Activated CD8-positive, alpha-beta T cell treated with anti-CD3 and anti-CD28 coated beads, Interleukin-2, amount 10 ng/mL, durations not matched to agents 7 days and 5 days (primary cell): ENCODE results near the gene PRKCA. TPM values are rescaled to one million over a fixed set of nuclear protein-coding genes. Genes with fewer than 3 reads are reported as not detected.

Experiments
- ATAC-seq: fragments of 150-1000 bp; cut with Tn5 transposase; one replicate; pipeline ENCODE4 v1.10.0; 2021; ENCODE audit warnings: moderate library complexity
- CTCF ChIA-PET: fragments of 350-600 bp; sonication (Branson Sonifier 250); formaldehyde crosslinking; loops from one replicate; lab custom pipeline; 2021; ENCODE audit warnings: antibody characterized with exemption; lab: Charles Lee
- POLR2A ChIA-PET: fragments of 350-600 bp; sonication (Branson Sonifier 250); formaldehyde crosslinking; loops from one replicate; lab custom pipeline; 2021; ENCODE audit warnings: antibody characterized with exemption; lab: Charles Lee
- DNase-seq: peaks from one replicate; pipeline ENCODE4 v3.0.0-alpha.2; 2020
- H3K27ac Mint-ChIP-seq: one replicate; pipeline ENCODE4 v1.8.0; 2021; ENCODE audit warnings: mild to moderate bottlenecking, mixed read lengths
- H3K27me3 Mint-ChIP-seq: one replicate; pipeline ENCODE4 v1.8.0; 2021; ENCODE audit warnings: low read depth, mixed read lengths
- H3K36me3 Mint-ChIP-seq: one replicate; pipeline ENCODE4 v1.8.0; 2021; ENCODE audit warnings: low read depth, mixed read lengths
- H3K4me1 Mint-ChIP-seq: one replicate; pipeline ENCODE4 v1.8.0; 2021; ENCODE audit warnings: low read depth, mixed read lengths
- H3K4me3 Mint-ChIP-seq: one replicate; pipeline ENCODE4 v1.8.0; 2021; ENCODE audit warnings: mild to moderate bottlenecking, mixed read lengths
- H3K9me3 Mint-ChIP-seq: one replicate; pipeline ENCODE4 v1.8.0; 2022; ENCODE audit warnings: mixed read lengths; ENCODE audit not compliant: insufficient read depth
- total RNA-seq, 2 experiments: library from RNA; stranded (reverse); gene quantifications; one replicate each; pipeline ENCODE4 v1.2.3, GENCODE V29; 2021

The PRKCA gene
- total RNA-seq, 2 experiments from 2014 or later, result 74.1 to 76.9 TPM

GRCh38 chr17:66829883-66830282, 527.5 kb downstream of the PRKCA start:
- Mint-ChIP-seq H3K27ac (no peak overlapping the region), H3K4me3 (no peak overlapping the region), H3K27me3 (peaks cover 48% of the 10 kb centered on the region), H3K36me3 (no peaks in the 10 kb centered on the region), H3K9me3 (no peaks in the 10 kb centered on the region), H3K4me1 (peaks cover 5% of the 10 kb centered on the region)
- no peak for ATAC-seq
- CTCF ChIA-PET, result no interaction called here
- DNase-seq, result no peak
- POLR2A ChIA-PET, result no interaction called here

DNA sequence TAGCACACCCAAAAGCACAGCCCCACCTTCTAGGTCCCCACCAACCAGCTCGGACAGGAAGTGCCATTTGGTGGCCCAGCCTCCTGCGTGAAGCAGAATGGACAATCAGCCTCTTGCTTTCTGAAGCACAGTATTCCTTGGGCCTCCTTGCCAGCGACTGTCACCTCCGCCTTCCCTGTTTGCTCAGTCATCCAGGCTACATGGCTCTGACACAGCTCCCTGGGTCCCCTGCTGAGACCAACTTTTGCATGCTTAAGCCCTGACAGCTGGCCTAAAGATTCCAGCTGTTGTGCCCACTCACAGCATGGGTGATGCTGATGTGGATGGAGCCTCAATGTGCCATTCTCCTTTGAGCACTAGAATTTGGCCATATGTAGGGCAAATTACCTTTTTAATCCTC, 528.0 kb downstream of the PRKCA start:
- DNase-seq, result no peak
- no peak for ATAC-seq
- H3K27me3 Mint-ChIP-seq, result peaks cover 50% of the 10 kb centered on the region
- no peak overlapping the region for H3K4me3 Mint-ChIP-seq
- H3K4me1 Mint-ChIP-seq, result peaks cover 5% of the 10 kb centered on the region
- H3K9me3 Mint-ChIP-seq, result no peaks in the 10 kb centered on the region
- POLR2A ChIA-PET, result no interaction called here
- no peak overlapping the region for H3K27ac Mint-ChIP-seq
- H3K36me3 Mint-ChIP-seq, result no peaks in the 10 kb centered on the region
- CTCF ChIA-PET, result no interaction called here

GRCh38 chr17:66831383-66832210, 529.2 kb downstream of the PRKCA start:
- DNase-seq (no peak), ATAC-seq (no peak)
- peaks cover 5% of the 10 kb centered on the region for H3K4me1 Mint-ChIP-seq
- CTCF ChIA-PET, result no interaction called here
- H3K9me3 Mint-ChIP-seq, result no peaks in the 10 kb centered on the region
- H3K27me3 Mint-ChIP-seq, result peaks cover 56% of the 10 kb centered on the region
- H3K4me3 Mint-ChIP-seq, result no peak overlapping the region
- POLR2A ChIA-PET, result no interaction called here
- no peaks in the 10 kb centered on the region for H3K36me3 Mint-ChIP-seq
- H3K27ac Mint-ChIP-seq, result no peak overlapping the region

- POLR2A ChIA-PET, result no interaction called here
- no peak for DNase-seq
- no peak overlapping the region for H3K27ac Mint-ChIP-seq
- peaks cover 56% of the 10 kb centered on the region for H3K27me3 Mint-ChIP-seq
- H3K36me3 Mint-ChIP-seq, result no peaks in the 10 kb centered on the region
- ATAC-seq, result no peak
- peaks cover 5% of the 10 kb centered on the region for H3K4me1 Mint-ChIP-seq
- no peaks in the 10 kb centered on the region for H3K9me3 Mint-ChIP-seq
- no peak overlapping the region for H3K4me3 Mint-ChIP-seq
- CTCF ChIA-PET, result no interaction called here
These were observed 530.8 kb downstream of the PRKCA start for GRCh38 chr17:66833201-66833600.

DNA sequence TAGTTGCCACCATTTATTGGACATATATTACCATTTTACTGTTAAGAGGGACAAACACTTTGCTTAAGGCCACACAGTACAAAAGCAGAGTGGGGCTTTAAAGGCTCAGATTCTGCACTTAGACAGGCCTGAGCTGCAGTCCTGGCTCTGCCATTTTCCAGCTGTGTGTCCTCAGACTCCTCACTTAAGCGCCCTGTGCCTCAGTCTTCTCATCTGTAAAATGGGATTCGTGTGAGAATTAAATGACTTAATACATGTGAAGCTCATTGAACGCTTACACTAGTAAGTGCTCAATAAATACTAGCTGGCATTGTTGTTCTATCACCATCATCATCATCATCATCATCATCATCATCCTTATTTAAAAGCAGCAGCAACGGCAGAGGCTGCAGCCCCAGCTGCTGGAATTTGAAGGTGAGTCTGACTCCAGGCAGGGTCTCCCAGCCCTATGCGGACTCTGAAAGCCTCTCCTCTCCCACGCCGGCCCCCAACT, 532.1 kb downstream of the PRKCA start:
- Mint-ChIP-seq H3K4me3 (no peak overlapping the region), H3K36me3 (no peaks in the 10 kb centered on the region), H3K27me3 (peaks cover 56% of the 10 kb centered on the region), H3K27ac (no peak overlapping the region), H3K9me3 (no peaks in the 10 kb centered on the region), H3K4me1 (peaks cover 5% of the 10 kb centered on the region)
- CTCF ChIA-PET, result no interaction called here
- no peak for ATAC-seq
- no peak for DNase-seq
- POLR2A ChIA-PET, result no interaction called here

DNA sequence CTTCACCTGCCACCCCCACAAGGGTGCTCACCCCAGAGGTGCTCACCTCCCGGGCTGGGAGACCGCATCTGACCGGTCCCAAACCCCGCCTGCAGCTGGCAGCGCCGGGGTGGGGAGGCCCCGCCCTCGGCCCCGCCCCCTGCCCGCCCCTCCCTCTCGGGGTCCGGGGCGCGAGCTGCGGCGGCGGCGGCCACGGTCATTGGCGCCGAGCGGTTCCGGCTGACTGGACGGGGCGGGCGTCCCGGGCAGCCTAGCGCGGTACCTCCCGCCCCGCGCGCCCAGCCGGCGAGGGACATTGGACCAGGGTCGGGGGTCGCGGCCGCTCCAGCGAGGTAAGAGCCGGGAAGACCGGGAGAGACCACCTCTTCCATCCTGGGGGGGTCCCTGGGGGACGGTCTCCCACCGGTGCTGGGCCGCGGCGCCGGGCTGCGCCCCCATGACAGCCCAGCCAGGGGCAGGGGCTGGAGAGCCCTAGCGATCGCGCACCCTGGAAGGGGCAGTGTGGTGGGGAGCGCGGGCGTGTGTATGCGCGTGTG, 532.6 kb downstream of the PRKCA start, which contains the start of gene CACNG5:
Gene CACNG5, plus strand, starts transcription at position 199 of the 536 bp plus-strand sequence. CDS start 42,216 bp downstream, outside the sequence.
- peaks cover 2% of the 10 kb centered on the region for H3K4me1 Mint-ChIP-seq
- DNase-seq (no peak), ATAC-seq (no peak)
- POLR2A ChIA-PET, result no interaction called here
- H3K27me3 Mint-ChIP-seq, result peaks cover 51% of the 10 kb centered on the region
- H3K36me3 Mint-ChIP-seq, result no peaks in the 10 kb centered on the region
- CTCF ChIA-PET, result no interaction called here
- no peak within 1 kb of the TSS for H3K4me3 Mint-ChIP-seq
- no peaks in the 10 kb centered on the region for H3K9me3 Mint-ChIP-seq
- no peak within 1 kb of the TSS for H3K27ac Mint-ChIP-seq

DNA sequence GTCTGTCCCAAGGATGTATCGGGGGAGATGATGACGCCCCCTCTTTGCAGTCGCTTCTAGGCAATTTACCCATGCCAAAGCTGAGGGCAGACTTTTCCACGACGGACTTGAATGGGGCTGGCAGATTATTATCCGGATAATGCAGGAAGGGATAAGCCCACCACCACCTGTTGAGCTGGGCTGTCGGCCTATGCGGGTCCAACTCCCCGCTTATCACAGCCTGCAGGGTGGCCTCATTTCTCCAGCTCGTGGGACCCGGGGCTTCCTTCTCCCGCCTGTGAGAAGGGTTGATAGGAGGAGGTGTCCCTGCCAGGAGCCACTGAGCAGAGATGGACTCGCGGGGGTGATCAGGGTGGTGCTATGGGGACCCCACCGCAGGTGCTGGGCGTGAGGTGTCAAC, 533.1 kb downstream of the PRKCA start:
- H3K9me3 Mint-ChIP-seq, result no peaks in the 10 kb centered on the region
- POLR2A ChIA-PET, result no interaction called here
- no peak for ATAC-seq
- H3K36me3 Mint-ChIP-seq, result no peaks in the 10 kb centered on the region
- H3K27me3 Mint-ChIP-seq, result peaks cover 49% of the 10 kb centered on the region
- H3K27ac Mint-ChIP-seq, result no peak overlapping the region
- no peak for DNase-seq
- CTCF ChIA-PET, result no interaction called here
- no peak overlapping the region for H3K4me3 Mint-ChIP-seq
- H3K4me1 Mint-ChIP-seq, result no peaks in the 10 kb centered on the region

GRCh38 chr17:66836063-66837005, 533.9 kb downstream of the PRKCA start:
- Mint-ChIP-seq H3K27ac (no peak overlapping the region), H3K4me3 (no peak overlapping the region), H3K4me1 (no peaks in the 10 kb centered on the region), H3K9me3 (no peaks in the 10 kb centered on the region), H3K36me3 (no peaks in the 10 kb centered on the region), H3K27me3 (peaks cover 49% of the 10 kb centered on the region)
- CTCF ChIA-PET, result no interaction called here
- POLR2A ChIA-PET, result no interaction called here
- ATAC-seq, result no peak
- no peak for DNase-seq

GRCh38 chr17:66837226-66837625, 534.8 kb downstream of the PRKCA start:
- Mint-ChIP-seq H3K9me3 (no peaks in the 10 kb centered on the region), H3K4me1 (no peaks in the 10 kb centered on the region), H3K27ac (no peak overlapping the region), H3K36me3 (no peaks in the 10 kb centered on the region), H3K4me3 (no peak overlapping the region), H3K27me3 (peaks cover 44% of the 10 kb centered on the region)
- DNase-seq (no peak), ATAC-seq (no peak)
- ChIA-PET POLR2A (no interaction called here), CTCF (no interaction called here)

- Mint-ChIP-seq H3K36me3 (no peaks in the 10 kb centered on the region), H3K9me3 (no peaks in the 10 kb centered on the region), H3K27ac (no peak overlapping the region), H3K4me3 (no peak overlapping the region), H3K4me1 (no peaks in the 10 kb centered on the region), H3K27me3 (peaks cover 39% of the 10 kb centered on the region)
- DNase-seq (no peak), ATAC-seq (no peak)
- POLR2A ChIA-PET, result no interaction called here
- CTCF ChIA-PET, result no interaction called here
These were observed 535.7 kb downstream of the PRKCA start for GRCh38 chr17:66837885-66838665.

DNA sequence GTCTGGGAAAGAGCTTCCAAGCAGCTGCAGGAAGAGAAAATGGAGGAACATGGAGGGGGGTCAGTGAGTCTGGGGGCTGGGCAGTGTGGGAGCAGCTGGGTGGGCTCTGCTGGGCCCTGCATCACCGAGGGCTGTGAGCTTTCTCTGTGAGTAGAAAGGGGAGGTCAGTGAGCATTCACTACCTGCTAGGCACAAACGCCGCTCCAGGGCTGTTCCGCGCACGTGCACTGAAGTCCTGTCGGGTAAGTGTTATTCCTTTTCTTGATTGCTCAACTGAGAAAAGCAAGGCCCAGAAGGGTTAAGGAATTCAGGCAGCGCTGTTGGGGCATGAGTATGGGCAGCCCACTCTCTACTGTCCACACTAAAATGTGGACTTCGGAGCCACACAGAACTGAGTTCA, 537.2 kb downstream of the PRKCA start:
- H3K36me3 Mint-ChIP-seq, result no peaks in the 10 kb centered on the region
- ChIA-PET POLR2A (no interaction called here), CTCF (no interaction called here)
- DNase-seq (no peak), ATAC-seq (no peak)
- no peaks in the 10 kb centered on the region for H3K4me1 Mint-ChIP-seq
- H3K4me3 Mint-ChIP-seq, result no peak overlapping the region
- H3K27ac Mint-ChIP-seq, result no peak overlapping the region
- no peaks in the 10 kb centered on the region for H3K9me3 Mint-ChIP-seq
- peaks cover 26% of the 10 kb centered on the region for H3K27me3 Mint-ChIP-seq
